ENCODE measurements around the gene MTMR4. TPM values are rescaled to one million over a fixed set of nuclear protein-coding genes. Genes with fewer than 3 reads are reported as not detected.
"Not testable (repeated sequence)": the region's sequence is repeated elsewhere in the genome, so short reads cannot be mapped to it uniquely, and the experiment has no call there.

The MTMR4 gene
- polyA plus RNA-seq, 1 experiment: 28.3 TPM

- no peak overlapping the region for H3K4me3 ChIP-seq (ENCODE audit: low read depth, low read length)
- no peaks in the 10 kb centered on the region for H3K9me3 ChIP-seq (ENCODE audit: control insufficient read depth, insufficient read depth, low read length)
- DNase-seq (ENCODE audit: low read depth, low spot score): no peak
- no peaks in the 10 kb centered on the region for H3K27me3 ChIP-seq (ENCODE audit: control insufficient read depth, insufficient read depth, low read length)
- ChIA-PET POLR2A (interaction anchor here (0.7 to 1.1 kb wide), 2 partner anchors 14 to 124 kb away, joined by 3 to 6 read pairs; no protein-coding TSS in a partner anchor), CTCF (no interaction called here)
- H3K27ac ChIP-seq (ENCODE audit: low read depth, low read length): no peak overlapping the region
- TF ChIP-seq, protein P1, sequence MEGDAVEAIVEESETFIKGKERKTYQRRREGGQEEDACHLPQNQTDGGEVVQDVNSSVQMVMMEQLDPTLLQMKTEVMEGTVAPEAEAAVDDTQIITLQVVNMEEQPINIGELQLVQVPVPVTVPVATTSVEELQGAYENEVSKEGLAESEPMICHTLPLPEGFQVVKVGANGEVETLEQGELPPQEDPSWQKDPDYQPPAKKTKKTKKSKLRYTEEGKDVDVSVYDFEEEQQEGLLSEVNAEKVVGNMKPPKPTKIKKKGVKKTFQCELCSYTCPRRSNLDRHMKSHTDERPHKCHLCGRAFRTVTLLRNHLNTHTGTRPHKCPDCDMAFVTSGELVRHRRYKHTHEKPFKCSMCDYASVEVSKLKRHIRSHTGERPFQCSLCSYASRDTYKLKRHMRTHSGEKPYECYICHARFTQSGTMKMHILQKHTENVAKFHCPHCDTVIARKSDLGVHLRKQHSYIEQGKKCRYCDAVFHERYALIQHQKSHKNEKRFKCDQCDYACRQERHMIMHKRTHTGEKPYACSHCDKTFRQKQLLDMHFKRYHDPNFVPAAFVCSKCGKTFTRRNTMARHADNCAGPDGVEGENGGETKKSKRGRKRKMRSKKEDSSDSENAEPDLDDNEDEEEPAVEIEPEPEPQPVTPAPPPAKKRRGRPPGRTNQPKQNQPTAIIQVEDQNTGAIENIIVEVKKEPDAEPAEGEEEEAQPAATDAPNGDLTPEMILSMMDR (IDR thresholded peaks at IDR 0.05; ENCODE audit: low read depth, low read length): no peak
These were observed 7.3 kb downstream of the MTMR4 start for GRCh38 chr17:58507123-58507634.

- no peak overlapping the region for H3K27ac ChIP-seq (ENCODE audit: low read depth, low read length)
- no peak for DNase-seq (ENCODE audit: low read depth, low spot score)
- H3K27me3 ChIP-seq (ENCODE audit: control insufficient read depth, insufficient read depth, low read length): no peaks in the 10 kb centered on the region
- TF ChIP-seq, protein P1 (IDR thresholded peaks at IDR 0.05; ENCODE audit: low read depth, low read length): no peak
- H3K9me3 ChIP-seq (ENCODE audit: control insufficient read depth, insufficient read depth, low read length): no peaks in the 10 kb centered on the region
- ChIA-PET POLR2A (interaction anchor here (0.6 to 1.1 kb wide), 2 partner anchors 125 to 1211 kb away, joined by 4 to 6 read pairs; no protein-coding TSS in a partner anchor), CTCF (interaction anchor here (0.8 kb wide), 1 partner anchor 287 kb away, joined by 3 read pairs; the partner anchor contains the start of gene MKS1)
- H3K4me3 ChIP-seq (ENCODE audit: low read depth, low read length): no peak overlapping the region
These were observed 7.9 kb downstream of the MTMR4 start for GRCh38 chr17:58506354-58507080.

DNA sequence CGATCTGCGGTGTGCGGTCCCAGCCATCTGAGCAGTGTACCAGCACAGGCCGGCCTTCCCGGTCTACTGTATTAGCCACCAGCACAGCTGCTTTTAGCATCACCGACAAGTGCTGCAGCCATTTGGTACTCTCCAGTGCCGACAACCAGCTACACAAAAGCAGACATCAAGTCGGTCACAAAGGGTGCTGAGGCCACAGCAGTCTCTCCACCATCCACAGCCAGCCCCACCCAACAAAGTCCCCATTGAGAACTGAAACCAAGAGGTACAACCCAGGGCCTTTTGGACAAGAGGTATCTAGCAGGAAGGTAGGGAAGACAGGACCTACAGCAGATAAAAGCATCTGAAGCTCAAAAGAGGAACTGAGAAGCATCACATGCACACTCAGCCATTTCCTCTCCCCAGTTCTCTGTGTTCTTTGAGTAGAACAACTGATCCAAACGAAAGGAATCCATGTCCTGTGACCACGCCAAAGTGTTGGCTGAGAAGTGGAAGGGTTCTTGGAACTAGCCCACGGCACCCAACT, 9.5 kb downstream of the MTMR4 start:
- CTCF ChIA-PET: no interaction called here

DNA sequence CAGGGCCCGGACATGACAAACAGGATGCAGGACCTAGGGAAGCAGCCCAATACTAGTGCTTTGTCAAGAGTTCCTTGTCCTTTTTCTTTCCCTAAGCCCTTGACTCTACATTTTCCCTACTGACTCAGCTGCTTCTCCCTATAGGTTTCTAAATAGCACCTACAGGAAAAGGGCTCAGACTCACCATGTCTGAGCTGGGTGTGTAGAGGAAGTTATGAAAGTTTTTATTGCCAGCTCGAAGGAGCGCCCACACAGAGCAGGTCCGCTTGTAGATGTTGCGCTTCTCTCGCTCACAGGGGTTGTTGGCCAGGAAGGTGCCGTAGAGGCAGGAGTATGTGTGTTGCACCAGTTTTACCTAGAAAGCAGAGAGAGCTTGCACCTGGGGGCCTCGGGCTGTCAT, 10.6 kb downstream of the MTMR4 start:
- DNase-seq (ENCODE audit: low read depth, low spot score): no peak
- CTCF ChIA-PET: no interaction called here

More for the DNA sequence above, 9.5 kb downstream of the MTMR4 start:
- POLR2A ChIA-PET: no interaction called here
- no peaks in the 10 kb centered on the region for H3K27me3 ChIP-seq (ENCODE audit: control insufficient read depth, insufficient read depth, low read length)
- no peak overlapping the region for H3K27ac ChIP-seq (ENCODE audit: low read depth, low read length)
- H3K4me3 ChIP-seq (ENCODE audit: low read depth, low read length): no peak overlapping the region
- TF ChIP-seq, protein P1 (IDR thresholded peaks at IDR 0.05; ENCODE audit: low read depth, low read length): no peak
- no peak for DNase-seq (ENCODE audit: low read depth, low spot score)
- H3K9me3 ChIP-seq (ENCODE audit: control insufficient read depth, insufficient read depth, low read length): no peaks in the 10 kb centered on the region

DNA sequence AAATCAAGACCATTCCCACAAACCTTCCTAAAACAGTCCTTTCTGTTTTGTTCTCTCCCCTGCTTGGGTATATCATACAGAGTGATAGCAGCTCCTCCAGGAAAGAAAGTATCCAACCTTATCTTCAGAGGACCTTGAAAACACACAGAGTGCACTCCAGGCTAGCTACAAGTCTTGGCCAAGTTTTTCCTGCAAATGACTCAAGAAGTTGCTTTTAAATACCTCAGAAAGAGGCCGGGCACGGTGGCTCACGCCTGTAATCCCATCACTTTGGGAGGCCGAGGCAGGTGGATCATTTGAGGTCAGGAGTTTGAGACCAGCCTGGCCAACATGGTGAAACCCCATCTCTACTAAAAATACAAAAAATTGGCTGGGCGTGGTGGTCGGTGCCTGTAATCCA, 11.3 kb downstream of the MTMR4 start:
- H3K4me3 ChIP-seq (ENCODE audit: low read depth, low read length); H3K27me3 ChIP-seq (ENCODE audit: control insufficient read depth, insufficient read depth, low read length); DNase-seq (ENCODE audit: low read depth, low spot score); H3K27ac ChIP-seq (ENCODE audit: low read depth, low read length); H3K9me3 ChIP-seq (ENCODE audit: control insufficient read depth, insufficient read depth, low read length): not testable (repeated sequence)
- ChIA-PET CTCF (interaction anchor here (1.0 kb wide), 1 partner anchor 67 kb away, joined by 3 read pairs; no protein-coding TSS in a partner anchor), POLR2A (interaction anchor here (1.2 kb wide), 1 partner anchor 15 kb away, joined by 3 read pairs; no protein-coding TSS in a partner anchor)

More for the DNA sequence above, 10.6 kb downstream of the MTMR4 start:
- Histone ChIP-seq H3K4me3 (ENCODE audit: low read depth, low read length) (no peak overlapping the region), H3K27me3 (ENCODE audit: control insufficient read depth, insufficient read depth, low read length) (no peaks in the 10 kb centered on the region), H3K9me3 (ENCODE audit: control insufficient read depth, insufficient read depth, low read length) (no peaks in the 10 kb centered on the region), H3K27ac (ENCODE audit: low read depth, low read length) (no peak overlapping the region)
- POLR2A ChIA-PET: no interaction called here
- TF ChIP-seq, protein P1 (IDR thresholded peaks at IDR 0.05; ENCODE audit: low read depth, low read length): no peak

All from AG04450 (cell line).